AML-193 (cell line): Measurements from ENCODE around the gene CD28.
"Not testable (repeated sequence)": the region's sequence is repeated elsewhere in the genome, so short reads cannot be mapped to it uniquely, and the experiment has no call there.

Experiments
- DNase-seq, 2 experiments: peaks; one replicate each; lab custom pipeline; 2025; lab: John Stamatoyannopoulos, UW

Gene CD28

GRCh38 chr2:203687165-203687564 lies 19.3 kb upstream of the CD28 start:
- DNase-seq, result no peak

- no peak for DNase-seq
Measured at GRCh38 chr2:203688798-203689197, 17.6 kb upstream of the CD28 start.

GRCh38 chr2:203689426-203690116 lies 16.9 kb upstream of the CD28 start:
- DNase-seq, result no peak

- DNase-seq, result no peak
Measured at GRCh38 chr2:203690117-203690431, 16.4 kb upstream of the CD28 start.

DNA sequence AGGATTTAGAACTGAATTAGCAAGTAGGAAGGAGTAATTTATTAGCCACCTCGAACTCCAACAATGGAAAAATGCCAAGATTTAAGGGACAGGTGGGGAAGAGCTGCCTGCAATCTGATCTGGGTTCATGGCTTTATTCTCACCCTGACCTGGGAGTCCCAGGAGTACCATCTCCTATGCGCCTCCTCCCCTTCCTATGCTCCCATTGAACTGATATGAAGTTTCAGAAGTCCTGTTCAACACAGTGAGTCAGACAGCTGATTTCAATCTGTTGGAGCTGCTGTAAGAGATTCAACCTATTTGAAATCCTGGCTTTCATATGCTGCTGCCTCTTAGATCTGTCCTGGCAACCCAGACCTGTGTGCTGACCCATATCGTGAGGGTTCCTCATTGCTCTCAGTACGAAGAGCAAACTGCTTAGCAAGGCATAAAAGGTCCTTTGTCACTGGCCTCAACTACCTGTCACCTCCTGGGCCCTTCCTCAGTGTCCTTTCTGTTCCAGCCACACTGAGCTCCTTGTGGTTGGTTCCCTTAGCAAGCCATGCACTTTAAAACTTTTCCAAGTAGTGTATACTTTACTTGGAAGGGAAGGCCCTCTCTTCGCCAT lies 15.9 kb upstream of the CD28 start:
- no peak for DNase-seq

DNA sequence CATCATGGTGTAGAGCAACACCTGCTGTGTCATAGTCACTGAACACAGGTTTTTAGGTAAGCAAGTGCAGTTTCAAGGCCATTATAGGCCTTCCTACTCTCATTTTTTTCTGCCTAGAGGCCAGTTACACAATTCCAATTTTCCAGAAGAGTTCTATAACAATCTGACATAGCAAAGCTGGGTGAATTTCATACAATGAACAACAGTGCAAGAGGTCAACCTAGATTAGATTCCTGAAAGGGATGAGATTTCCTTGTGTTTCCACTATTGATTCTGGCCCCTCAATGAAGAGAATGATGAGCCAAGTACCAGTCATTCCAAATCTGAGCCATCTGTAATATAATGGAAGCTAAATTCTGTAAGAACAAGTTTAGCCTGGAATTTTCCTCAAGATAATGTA lies 15.3 kb upstream of the CD28 start:
- no peak for DNase-seq

DNA sequence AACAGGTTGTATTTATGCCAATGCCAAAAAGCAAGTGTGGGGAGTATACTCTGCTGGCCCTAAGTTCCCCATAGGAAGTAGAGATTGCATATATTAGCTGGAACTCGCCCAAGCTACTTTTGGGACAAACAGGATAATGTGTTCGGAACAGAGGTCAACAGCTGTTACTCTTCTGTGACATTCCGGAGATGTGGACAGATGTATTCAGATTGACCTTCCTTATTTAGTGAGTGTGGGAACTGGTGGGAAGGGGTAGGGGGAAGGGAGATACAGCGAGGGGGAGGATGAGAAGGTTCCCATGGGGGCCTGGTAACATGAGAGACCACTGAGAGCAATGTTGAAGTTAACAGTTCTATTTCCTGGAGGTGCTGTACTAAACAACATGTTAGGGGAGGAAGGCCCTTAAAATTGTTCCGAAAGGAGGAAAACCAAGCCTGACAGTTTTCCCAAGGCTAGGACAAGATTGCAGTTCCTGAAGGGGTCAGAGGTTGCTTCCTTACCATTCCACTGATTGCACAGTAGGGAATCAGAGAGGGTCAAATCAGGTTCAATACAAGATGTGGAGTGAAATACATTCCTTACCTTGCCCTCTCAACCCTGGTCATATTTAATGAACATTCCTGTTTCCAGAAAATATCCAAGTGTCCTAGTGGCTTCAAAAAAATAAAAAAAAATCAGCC lies 14.3 kb upstream of the CD28 start:
- no peak for DNase-seq

DNA sequence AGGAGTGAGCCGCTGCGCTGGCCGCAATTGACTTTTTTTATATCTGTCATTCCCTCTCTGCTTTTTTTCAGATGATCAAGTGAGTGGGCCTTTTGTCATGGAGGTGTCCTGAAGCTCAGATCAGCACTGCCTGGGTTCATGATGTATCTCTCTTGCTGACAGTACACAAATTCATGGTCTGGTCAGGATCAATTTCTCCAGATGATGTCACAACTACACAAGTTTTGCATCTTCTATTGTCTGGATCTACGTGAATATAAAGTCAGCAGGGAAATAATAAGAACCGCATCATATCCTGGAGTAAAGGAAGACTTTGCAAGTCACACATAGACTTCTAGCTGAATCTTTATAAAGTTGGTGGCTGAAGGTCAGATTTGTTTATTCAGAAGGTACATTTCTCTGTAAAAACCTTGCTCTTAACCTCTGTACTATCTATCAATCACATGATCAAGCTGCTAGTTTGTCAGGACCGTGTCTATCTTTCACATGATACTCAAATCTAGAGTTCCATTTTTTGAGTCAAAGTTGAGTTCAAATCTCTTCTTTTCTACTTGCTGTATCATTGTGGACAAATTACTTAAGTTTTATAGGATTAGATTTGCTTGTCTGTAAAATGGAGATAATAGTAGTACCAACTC lies 13.1 kb upstream of the CD28 start:
- no peak for DNase-seq

DNA sequence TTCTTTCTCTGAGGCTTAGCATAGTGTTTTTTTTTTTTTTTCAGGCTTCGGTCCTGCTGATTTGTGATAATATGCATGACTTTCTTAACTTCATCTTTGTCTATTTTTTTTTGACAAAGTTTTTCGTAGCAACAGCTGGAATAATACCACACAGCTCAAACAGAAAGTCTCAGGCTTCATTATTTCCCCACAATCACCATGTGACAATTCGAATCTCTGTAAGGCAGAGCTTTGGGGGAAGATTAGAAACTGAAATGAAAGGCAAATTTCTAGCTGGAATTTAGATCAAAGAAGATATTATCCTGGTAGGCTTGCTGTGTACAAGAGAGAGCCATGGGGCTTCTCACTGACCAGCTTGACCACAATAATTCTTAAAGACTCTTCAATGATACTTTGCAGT lies 12.2 kb upstream of the CD28 start:
- no peak for DNase-seq

DNA sequence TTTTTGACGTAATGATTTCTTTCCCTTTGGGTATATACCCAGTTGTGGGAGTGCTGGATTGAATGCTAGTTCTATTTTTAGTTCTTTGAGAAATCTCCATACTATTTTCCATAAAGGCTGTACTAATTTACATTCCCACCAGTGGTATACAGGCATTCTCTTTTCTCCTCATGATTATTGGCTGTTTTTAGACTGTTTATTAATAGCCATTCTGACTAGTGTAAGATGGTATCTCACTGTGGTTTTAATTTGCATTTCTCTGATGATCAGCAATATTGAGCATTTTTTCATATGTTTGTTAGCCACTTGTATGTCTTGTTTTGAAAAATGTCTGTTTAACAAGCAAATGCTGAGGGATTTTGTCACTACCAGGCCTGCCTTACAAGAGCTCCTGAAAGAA lies 9.2 kb upstream of the CD28 start:
- DNase-seq, result no peak

GRCh38 chr2:203697763-203698162 lies 8.7 kb upstream of the CD28 start:
- not testable (repeated sequence) for DNase-seq

- DNase-seq, result not testable (repeated sequence)
Measured at GRCh38 chr2:203698410-203698809, 8.0 kb upstream of the CD28 start.

DNA sequence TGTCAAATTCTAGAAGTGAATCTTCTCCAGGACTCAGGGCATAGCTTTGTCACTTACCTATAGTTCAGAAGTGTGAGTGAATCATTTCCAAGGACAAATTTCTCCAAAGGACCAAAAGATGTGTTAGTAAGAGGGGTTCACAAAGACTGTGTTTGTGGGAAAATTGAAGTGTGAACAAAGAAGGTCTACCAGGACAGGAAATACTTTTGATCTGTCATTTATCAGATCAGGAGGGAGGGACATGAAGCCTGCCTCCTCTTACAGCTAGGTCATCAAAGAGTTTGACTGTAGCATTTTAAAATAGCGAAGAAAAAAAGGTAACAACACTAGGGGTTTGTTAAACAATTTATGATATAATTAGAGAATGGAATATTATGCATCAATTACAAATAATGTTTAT lies 2.0 kb upstream of the CD28 start:
- no peak for DNase-seq

GRCh38 chr2:203705178-203705577 lies 1.3 kb upstream of the CD28 start:
- DNase-seq, result no peak

DNA sequence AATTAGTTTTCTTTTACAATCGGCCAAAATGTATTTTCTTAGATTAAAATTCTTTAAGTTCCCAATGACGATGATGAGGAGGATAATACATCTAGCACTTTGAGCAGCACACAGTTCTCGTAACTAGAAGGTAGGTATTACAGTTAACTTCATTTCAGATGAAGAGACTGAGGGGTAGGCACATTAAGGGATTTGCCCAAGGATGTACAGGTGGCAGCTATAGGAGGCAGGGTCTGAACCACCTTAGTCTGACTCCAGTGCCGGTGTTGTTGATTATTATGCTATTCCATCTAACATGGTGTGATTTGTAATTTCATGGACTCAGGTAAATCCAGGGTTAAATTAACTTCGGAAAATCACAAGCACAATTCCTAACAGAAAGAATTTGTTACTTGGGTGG lies 1.1 kb downstream of the CD28 start:
- DNase-seq, result no peak

DNA sequence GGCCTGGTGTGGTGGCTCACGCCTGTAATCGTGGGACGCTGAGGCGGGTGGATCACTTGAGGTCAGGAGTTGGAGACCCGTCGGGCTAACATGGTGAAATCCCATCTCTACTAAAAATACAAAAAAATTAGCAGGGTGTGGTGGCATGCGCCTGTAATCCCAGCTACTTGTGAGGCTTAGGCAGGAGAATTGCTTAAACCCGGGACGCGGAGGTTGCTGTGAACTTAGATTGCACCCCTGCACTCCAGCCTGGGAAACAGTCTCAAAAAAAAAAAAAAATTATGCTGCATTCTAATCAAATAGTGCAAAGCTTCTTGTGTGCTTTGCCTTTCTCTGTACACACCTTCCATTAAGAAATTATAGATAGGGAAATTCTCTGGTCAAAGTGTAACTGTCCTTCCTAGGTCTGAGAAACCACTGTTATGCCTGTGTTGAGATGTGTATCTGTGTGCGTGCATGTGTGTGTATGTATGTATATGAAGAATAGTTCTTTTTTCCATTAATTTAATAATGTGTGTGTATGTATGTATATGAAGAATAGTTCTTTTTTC lies 2.5 kb downstream of the CD28 start:
- no peak for DNase-seq

DNA sequence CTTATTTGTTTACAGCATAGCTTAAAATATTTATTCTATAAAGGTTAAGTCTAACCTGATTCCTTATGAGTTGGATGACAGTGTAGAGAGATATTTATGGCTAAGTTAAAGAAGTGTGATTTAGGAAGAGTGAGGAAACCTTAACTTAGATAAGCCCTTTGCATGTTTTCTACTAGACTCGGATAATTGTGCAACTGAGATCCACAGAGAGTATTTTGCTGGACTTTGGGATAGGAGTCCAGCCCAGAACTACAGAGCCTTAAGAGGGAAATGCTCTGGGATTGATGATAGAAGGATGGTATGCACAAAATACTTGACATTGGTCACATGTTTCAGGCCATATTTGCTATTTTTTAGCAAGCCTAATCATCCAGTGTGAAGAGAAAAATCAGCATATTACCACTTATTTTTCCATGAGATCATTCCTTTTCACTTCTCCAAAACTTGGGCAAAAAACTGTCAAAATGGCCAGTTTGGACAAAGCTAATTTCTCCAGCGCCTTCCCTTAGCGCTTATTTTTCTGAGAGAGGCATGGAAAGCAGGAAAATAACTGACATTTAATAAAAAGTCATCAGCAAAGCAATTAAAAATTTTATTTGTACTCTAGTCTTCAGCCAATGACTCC lies 3.1 kb downstream of the CD28 start:
- DNase-seq, result no peak

- no peak for DNase-seq
Measured at GRCh38 chr2:203710226-203710625, 3.8 kb downstream of the CD28 start.

- no peak for DNase-seq
Measured at GRCh38 chr2:203710952-203711351, 4.5 kb downstream of the CD28 start.

- DNase-seq, result no peak
Measured at GRCh38 chr2:203711399-203711798, 5.0 kb downstream of the CD28 start.

GRCh38 chr2:203713381-203713780 lies 6.9 kb downstream of the CD28 start:
- no peak for DNase-seq

GRCh38 chr2:203714112-203714511 lies 7.7 kb downstream of the CD28 start:
- DNase-seq, result no peak
